VCaP (cell line): ENCODE data around the gene DEDD.
A peak's percentile ranks its signal among the peaks of the same experiment; 100 is the strongest.

ENCODE experiments used
- H3K27ac ChIP-seq: fragments of 450-650 bp; 2 replicates; pipeline ENCODE4 v1.5.1; 2017
- CTCF ChIP-seq: fragments of 450-650 bp; conservative IDR thresholded peaks from 2 replicates; pipeline ENCODE4 v1.5.1; 2017; ENCODE audit warnings: mild to moderate bottlenecking, moderate library complexity

DEDD gene

GRCh38 chr1:161089938-161090337, 42.5 kb downstream of the DEDD start:
- peak overlapping the region; percentile 79 for H3K27ac ChIP-seq
- TF ChIP-seq CTCF, result no peak

- TF ChIP-seq CTCF, result peak; percentile 20; the same call in 1 of the 2 replicates
- H3K27ac ChIP-seq, result peak within 1 kb of the TSS; percentile 79
These were observed 43.1 kb downstream of the DEDD start, which contains the start of gene NECTIN4 for GRCh38 chr1:161089251-161089924. Gene NECTIN4 (minus strand): TSS chr1:161089558. CDS start chr1:161089296, 262 bp downstream.

- H3K27ac ChIP-seq, result peak overlapping the region; percentile 79
These were observed 43.8 kb downstream of the DEDD start for GRCh38 chr1:161088587-161089110.

GRCh38 chr1:161086457-161086856, 46.0 kb downstream of the DEDD start:
- no peak overlapping the region for H3K27ac ChIP-seq
- TF ChIP-seq CTCF, result no peak

More at GRCh38 chr1:161088587-161089110, 43.8 kb downstream of the DEDD start:
- TF ChIP-seq CTCF, result no peak

GRCh38 chr1:161085165-161085564, 47.3 kb downstream of the DEDD start:
- H3K27ac ChIP-seq, result no peak overlapping the region
- TF ChIP-seq CTCF, result no peak

GRCh38 chr1:161084597-161084988, 47.9 kb downstream of the DEDD start:
- H3K27ac ChIP-seq, result no peak overlapping the region
- TF ChIP-seq CTCF, result no peak

GRCh38 chr1:161083748-161084596, 48.5 kb downstream of the DEDD start:
- no peak for TF ChIP-seq CTCF
- no peak overlapping the region for H3K27ac ChIP-seq
